MM.1S (cell line): ENCODE measurements around the gene TRIML1.
"Not testable (repeated sequence)": the region's sequence is repeated elsewhere in the genome, so short reads cannot be mapped to it uniquely, and the experiment has no call there.

Experiments used
- DNase-seq: peaks from one replicate; pipeline ENCODE4 v3.0.0-alpha.2; 2015
- H2AFZ ChIP-seq: fragments of 300-600 bp; sonication (generic); 2 replicates; pipeline ENCODE4 v1.6.0; 2016; ENCODE audit warnings: antibody characterized with exemption, low read length
- H3F3A ChIP-seq: fragments of 300-600 bp; sonication (generic); 2 replicates; pipeline ENCODE4 v1.6.1; 2016; ENCODE audit warnings: mild to moderate bottlenecking, antibody characterized with exemption, low read length, moderate library complexity, mixed read lengths; ENCODE audit not compliant: insufficient read depth
- H3K27ac ChIP-seq: fragments of 300-600 bp; sonication (generic); 2 replicates; pipeline ENCODE4 v1.5.1; 2016; ENCODE audit warnings: mild to moderate bottlenecking, low read length
- H3K27me3 ChIP-seq: fragments of 300-600 bp; sonication (generic); replicated peaks from 2 replicates; pipeline ENCODE4 v1.6.0; 2016; ENCODE audit warnings: low read length; ENCODE audit not compliant: insufficient read depth
- H3K36me3 ChIP-seq: fragments of 300-600 bp; sonication (generic); replicated peaks from 2 replicates; pipeline ENCODE4 v1.6.1; 2016; ENCODE audit warnings: mild to moderate bottlenecking, low read length, mixed read lengths; ENCODE audit not compliant: insufficient read depth
- H3K4me1 ChIP-seq: fragments of 300-600 bp; sonication (generic); 2 replicates; pipeline ENCODE4 v1.6.1; 2016; ENCODE audit warnings: low read length, mixed read lengths
- H3K4me2 ChIP-seq: fragments of 300-600 bp; sonication (generic); 2 replicates; pipeline ENCODE4 v1.6.0; 2016; ENCODE audit warnings: low read depth, low read length
- H3K4me3 ChIP-seq: fragments of 300-600 bp; sonication (generic); 2 replicates; pipeline ENCODE4 v1.5.1; 2016; ENCODE audit warnings: low read length, mixed read lengths
- H3K79me2 ChIP-seq: fragments of 300-600 bp; sonication (generic); 2 replicates; pipeline ENCODE4 v1.6.1; 2016; ENCODE audit warnings: mixed run types, low read length, mixed read lengths
- H3K9ac ChIP-seq: fragments of 300-600 bp; sonication (generic); 2 replicates; pipeline ENCODE4 v1.6.1; 2016; ENCODE audit warnings: low read length, mixed read lengths
- H3K9me2 ChIP-seq: fragments of 300-600 bp; sonication (generic); replicated peaks from 2 replicates; pipeline ENCODE4 v1.6.1; 2016; ENCODE audit warnings: mild to moderate bottlenecking, low read length, mixed read lengths; ENCODE audit not compliant: insufficient read depth
- H3K9me3 ChIP-seq: fragments of 300-600 bp; sonication (generic); replicated peaks from 2 replicates; pipeline ENCODE4 v1.6.1; 2016; ENCODE audit warnings: mild to moderate bottlenecking, low read length, mixed read lengths; ENCODE audit not compliant: insufficient read depth
- H4K20me1 ChIP-seq: fragments of 300-600 bp; sonication (generic); 2 replicates; pipeline ENCODE4 v1.6.1; 2016; ENCODE audit warnings: mild to moderate bottlenecking, low read length, moderate library complexity, mixed read lengths; ENCODE audit not compliant: insufficient read depth
- CTCF ChIP-seq: fragments of 300-600 bp; sonication (generic); IDR thresholded peaks from 2 replicates; pipeline ENCODE4 v1.5.1; 2016; ENCODE audit warnings: antibody characterized with exemption, low read length, mixed read lengths
- EZH2 ChIP-seq: fragments of 300-600 bp; sonication (generic); optimal IDR thresholded peaks from 2 replicates; pipeline ENCODE3; 2017; ENCODE audit warnings: low read depth, mild to moderate bottlenecking, antibody characterized with exemption, low read length, mixed read lengths
- EZH2phosphoT487 ChIP-seq: fragments of 300-600 bp; sonication (generic); IDR thresholded peaks from 2 replicates; pipeline ENCODE4 v1.6.1; 2018; ENCODE audit warnings: antibody characterized with exemption, low read length

The TRIML1 gene

GRCh38 chr4:188147776-188148175 is 8.5 kb downstream of the TRIML1 start:
- no peaks in the 10 kb centered on the region for H3K4me1 ChIP-seq
- H3F3A ChIP-seq = no peaks in the 10 kb centered on the region
- no peak overlapping the region for H3K9ac ChIP-seq
- no peaks in the 10 kb centered on the region for H3K79me2 ChIP-seq
- TF ChIP-seq CTCF (no peak), EZH2phosphoT487 (no peak), EZH2 (no peak)
- no peak overlapping the region for H3K27ac ChIP-seq
- DNase-seq = no peak
- H3K9me3 ChIP-seq = no peaks in the 10 kb centered on the region
- H3K4me3 ChIP-seq = no peak overlapping the region
- no peaks in the 10 kb centered on the region for H3K9me2 ChIP-seq
- H2AFZ ChIP-seq = no peak overlapping the region
- H3K27me3 ChIP-seq = no peaks in the 10 kb centered on the region
- H3K4me2 ChIP-seq = no peak overlapping the region
- no peaks in the 10 kb centered on the region for H4K20me1 ChIP-seq
- H3K36me3 ChIP-seq = no peaks in the 10 kb centered on the region

- Histone ChIP-seq H3K9me3 (no peaks in the 10 kb centered on the region), H3K36me3 (no peaks in the 10 kb centered on the region), H3K9me2 (no peaks in the 10 kb centered on the region), H3K4me3 (no peak overlapping the region), H3K27me3 (no peaks in the 10 kb centered on the region), H3F3A (no peaks in the 10 kb centered on the region), H3K9ac (no peak overlapping the region), H2AFZ (no peak overlapping the region), H3K27ac (no peak overlapping the region), H4K20me1 (no peaks in the 10 kb centered on the region), H3K4me1 (no peaks in the 10 kb centered on the region), H3K4me2 (no peak overlapping the region), H3K79me2 (no peaks in the 10 kb centered on the region)
- TF ChIP-seq CTCF = no peak
- no peak for TF ChIP-seq EZH2
- TF ChIP-seq EZH2phosphoT487 = no peak
- no peak for DNase-seq
Measured at GRCh38 chr4:188154668-188155405, 15.6 kb downstream of the TRIML1 start.

GRCh38 chr4:188158336-188158735 is 19.1 kb downstream of the TRIML1 start:
- Histone ChIP-seq H2AFZ (no peak overlapping the region), H3K27ac (no peak overlapping the region), H3K9ac (no peak overlapping the region), H3K27me3 (no peaks in the 10 kb centered on the region), H3K4me3 (no peak overlapping the region), H3F3A (no peaks in the 10 kb centered on the region), H3K4me2 (no peak overlapping the region), H3K9me3 (no peaks in the 10 kb centered on the region), H3K79me2 (no peaks in the 10 kb centered on the region), H3K4me1 (no peaks in the 10 kb centered on the region), H3K9me2 (no peaks in the 10 kb centered on the region), H4K20me1 (no peaks in the 10 kb centered on the region), H3K36me3 (no peaks in the 10 kb centered on the region)
- TF ChIP-seq CTCF (no peak), EZH2phosphoT487 (no peak), EZH2 (no peak)
- DNase-seq = no peak

GRCh38 chr4:188159513-188160226 is 20.4 kb downstream of the TRIML1 start:
- H4K20me1 ChIP-seq, H3K9me3 ChIP-seq, DNase-seq, H3K36me3 ChIP-seq, H2AFZ ChIP-seq, H3K9me2 ChIP-seq, H3F3A ChIP-seq, H3K9ac ChIP-seq, H3K4me1 ChIP-seq, H3K79me2 ChIP-seq, H3K4me2 ChIP-seq, H3K4me3 ChIP-seq, H3K27me3 ChIP-seq, H3K27ac ChIP-seq: not testable (repeated sequence)
